Fibroblast of skin of scalp (primary cell): ENCODE measurements around the gene FANK1.
"Not testable (repeated sequence)": the region's sequence is repeated elsewhere in the genome, so short reads cannot be mapped to it uniquely, and the experiment has no call there.

Source experiments
- DNase-seq: peaks from one replicate; pipeline ENCODE4 v3.0.0-alpha.2; 2013

Gene FANK1

DNA sequence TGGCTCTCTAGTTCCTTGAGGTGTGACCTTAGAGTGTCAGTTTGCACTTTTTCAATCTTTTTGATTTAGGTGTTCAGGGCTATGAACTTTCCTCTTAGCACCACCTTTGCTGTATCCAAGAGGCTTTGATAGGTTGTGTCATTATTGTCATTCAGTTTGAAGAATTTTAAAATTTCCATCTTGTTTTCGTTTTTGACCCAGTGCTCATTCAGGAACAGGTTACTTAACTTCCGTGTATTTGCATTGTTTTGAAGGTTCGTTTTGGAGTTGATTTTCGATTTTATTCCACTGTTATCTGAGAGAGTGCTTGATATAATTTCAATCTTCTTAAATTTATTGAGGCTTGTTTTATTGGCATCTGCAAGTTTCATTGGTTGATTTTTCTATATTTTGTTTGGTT lies 37.3 kb downstream of the FANK1 start:
- DNase-seq, result no peak

DNA sequence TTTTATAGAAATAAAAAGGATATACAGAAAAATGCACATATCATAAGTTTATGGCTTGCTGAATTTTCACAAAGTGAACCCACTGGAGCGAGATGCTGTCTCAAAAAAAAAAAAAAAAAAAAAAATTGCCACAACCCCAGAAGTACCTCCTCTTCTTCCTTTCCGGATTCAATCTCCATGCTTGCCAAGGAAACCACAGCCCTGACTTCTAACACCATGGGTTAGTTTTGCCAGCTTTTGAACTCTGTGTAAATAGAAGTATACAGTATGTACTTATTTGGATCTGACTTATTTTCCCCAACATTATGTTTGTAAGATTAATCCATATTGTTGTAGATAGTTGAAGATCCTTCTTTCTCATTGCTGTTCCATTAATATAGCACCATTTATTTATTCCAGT lies 40.0 kb downstream of the FANK1 start:
- no peak for DNase-seq

GRCh38 chr10:125940515-125940914 lies 44.2 kb downstream of the FANK1 start:
- no peak for DNase-seq

DNA sequence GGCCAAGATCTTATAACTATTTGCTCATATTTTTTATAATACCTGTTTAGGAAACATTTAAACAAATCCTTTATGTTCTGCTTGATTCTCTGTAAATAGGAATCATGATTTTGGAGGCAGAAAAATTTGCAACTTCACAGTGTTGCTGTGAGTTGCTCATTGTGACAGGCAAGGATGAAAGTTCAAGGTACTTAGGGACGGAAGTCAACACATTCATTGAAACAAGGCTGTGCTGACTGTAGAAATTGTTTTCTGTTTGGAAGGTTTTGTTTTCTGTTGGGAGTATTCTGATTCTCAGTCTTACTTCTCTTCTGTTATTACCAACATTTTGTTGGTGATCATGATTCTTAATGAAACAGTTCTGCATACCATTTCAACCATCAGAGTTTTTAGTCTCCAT lies 54.9 kb downstream of the FANK1 start:
- DNase-seq, result no peak

DNA sequence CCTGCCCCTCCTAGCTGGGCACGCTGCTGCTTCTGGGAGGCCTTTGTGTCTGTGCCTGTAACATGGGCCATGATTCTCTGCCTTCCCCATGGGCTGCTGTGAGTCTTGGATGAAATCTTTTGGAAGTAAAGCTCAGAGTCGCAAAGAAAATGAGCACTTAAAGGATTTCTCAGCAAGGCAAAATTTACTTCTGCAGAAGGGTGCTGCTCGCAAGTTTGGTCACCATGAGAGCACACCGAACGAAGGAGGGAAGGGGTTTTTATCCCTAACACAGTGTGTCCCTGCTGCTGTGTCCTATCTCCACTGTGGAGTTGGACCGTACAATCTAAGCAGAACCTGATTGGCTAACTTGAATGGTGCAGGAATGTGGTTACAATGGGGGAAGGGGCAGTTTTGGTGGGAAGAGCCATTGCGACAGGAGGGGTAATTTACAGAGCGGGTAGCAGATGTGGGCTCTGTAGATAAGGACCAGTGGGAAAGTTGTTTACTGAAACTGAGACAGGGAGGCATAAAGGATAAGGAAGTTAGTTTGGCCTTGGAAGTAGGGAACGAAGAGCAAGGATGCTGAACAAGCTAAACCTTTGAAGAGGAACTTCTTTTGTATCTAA lies 57.5 kb downstream of the FANK1 start:
- no peak for DNase-seq

DNA sequence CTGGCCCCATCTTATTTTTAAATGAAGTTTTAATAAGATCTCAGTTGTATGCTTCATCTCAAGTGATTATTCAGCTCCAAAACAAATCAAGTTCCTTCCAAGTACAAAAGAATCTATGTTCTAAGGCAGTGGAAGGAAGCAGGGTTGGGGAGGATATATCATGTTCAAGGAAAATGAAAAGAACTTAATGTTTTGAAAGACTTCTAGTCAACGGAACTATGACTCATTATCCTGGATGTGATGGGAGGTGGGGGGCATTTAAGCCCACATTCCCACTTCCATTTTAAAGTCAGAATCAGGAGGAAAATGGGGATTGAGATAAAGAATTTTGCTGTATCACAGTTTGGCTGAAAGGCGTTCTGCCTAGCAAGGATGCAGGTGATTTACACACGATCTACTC lies 59.4 kb downstream of the FANK1 start:
- DNase-seq, result no peak

DNA sequence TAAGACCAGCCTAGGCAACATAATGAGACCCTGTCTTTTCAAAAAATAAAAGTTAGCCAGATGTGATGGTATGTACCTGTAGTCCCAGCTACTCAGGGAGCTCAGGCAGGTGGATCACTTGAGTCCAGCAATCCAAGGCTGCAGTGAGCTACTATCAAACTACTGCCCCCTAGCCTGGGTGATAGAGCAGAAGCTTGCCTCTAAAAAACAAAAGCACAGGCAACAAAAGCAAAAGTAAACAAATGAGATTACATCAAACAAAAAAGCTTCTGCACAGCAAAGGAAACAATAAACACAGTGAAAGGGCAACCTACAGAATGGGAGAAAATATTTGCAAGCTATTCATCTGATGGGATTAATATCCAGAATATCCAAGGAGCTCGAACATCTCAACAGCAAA lies 65.4 kb downstream of the FANK1 start:
- no peak for DNase-seq

DNA sequence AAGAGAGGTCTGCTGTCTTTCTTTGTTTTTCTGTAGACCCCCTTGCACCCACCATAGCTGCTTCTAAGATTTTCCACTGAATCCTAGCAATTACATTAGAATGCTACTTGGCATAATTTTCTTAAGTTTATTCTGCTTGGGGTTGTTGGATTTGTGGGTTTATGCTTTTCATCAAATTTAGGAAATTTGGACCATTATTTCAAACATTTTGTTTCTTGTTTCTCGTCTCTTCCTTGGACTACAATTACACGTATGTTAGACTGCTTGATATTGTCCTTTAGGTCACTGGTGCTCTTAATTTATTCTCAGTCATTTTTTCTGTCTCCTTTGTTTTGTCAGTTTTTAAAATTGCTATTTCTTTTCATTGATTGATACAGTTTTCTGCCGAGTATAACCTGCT lies 65.8 kb downstream of the FANK1 start:
- no peak for DNase-seq

DNA sequence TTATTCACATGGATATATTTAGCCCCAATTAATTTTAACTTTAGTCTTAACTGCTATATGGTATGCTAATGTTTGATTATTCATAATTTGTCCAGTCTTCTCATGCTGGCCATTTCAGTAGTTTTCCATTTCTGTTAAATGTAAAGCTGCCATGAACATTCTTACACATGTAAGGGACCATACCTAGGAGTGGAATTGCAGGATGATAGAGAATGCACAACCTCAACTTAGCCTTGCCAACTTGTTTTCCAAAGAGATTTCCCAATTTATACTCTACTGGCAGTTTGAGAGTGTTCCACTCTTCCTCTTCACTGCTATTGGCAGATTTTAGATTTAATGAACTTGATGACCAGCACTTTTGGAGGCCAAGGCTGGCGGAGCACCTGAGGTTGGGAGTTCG lies 68.2 kb downstream of the FANK1 start:
- no peak for DNase-seq

GRCh38 chr10:125967533-125967932 lies 71.2 kb downstream of the FANK1 start:
- no peak for DNase-seq

- not testable (repeated sequence) for DNase-seq
These were observed 73.8 kb downstream of the FANK1 start for GRCh38 chr10:125970077-125970630.

DNA sequence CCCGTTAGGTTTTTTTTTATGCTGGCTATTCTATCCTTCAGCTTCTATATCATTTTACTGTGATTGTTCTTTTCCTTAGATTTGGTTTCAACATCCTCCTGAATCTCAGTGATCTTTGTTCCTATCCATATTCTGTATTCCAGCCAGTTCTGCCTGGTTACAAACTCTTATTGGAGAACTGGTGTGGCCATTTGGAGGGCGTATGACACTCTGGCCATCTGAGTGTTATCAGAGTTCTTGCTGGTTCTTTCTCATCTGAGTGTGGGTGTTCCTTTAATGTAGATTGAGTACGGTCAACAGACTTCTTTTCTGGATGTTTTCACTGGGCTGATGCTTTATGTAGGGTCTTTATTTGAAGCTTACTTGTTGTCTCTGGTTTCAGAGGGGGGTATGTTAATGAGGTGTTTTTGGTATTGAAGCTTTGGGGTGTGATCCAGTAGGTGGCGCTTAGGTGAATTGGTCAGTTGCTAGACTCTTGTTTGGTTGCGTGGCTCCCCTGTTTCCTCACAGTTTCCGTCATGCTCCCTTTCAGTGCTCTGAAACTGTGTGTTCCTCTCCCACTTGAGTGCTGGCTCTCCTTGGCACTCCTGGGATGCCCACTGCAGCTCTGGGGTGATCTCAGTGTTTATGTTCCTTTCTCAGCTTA lies 80.7 kb downstream of the FANK1 start:
- no peak for DNase-seq

- no peak for DNase-seq
These were observed 83.6 kb downstream of the FANK1 start for GRCh38 chr10:125979976-125980375.

GRCh38 chr10:125980521-125981035 lies 84.2 kb downstream of the FANK1 start:
- no peak for DNase-seq

DNA sequence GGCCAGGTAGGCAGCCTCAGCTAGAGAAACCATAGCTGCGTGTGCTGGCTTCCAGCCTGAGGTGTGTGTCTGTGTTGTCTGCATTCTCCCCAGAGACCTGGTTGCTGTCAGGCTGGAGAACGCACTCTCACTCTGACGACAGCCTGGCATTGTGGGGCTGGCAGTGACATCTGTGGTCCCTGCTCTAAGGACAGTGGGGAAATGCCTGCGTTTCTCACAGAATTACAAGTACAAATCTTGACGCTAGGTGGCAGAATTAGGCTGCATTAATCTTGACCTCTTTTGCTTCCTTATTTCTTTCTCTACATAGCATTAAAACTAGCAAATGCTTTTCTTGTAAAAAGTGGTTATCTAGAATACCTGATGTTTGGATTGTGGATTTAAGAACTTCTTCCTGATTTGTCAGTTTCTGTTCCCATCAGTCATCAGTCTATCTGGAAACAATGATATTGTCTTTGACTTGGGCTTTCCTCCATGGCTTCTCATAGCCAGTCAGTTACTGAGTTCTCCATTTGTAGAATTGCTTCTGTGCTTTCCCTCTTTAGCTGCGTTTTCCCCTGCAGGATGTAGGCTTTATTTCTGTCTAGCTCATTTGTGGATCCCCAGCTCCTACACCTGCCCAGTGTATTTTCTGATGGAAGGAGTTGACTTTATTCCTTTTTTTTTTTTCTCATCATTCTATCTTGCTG lies 86.0 kb downstream of the FANK1 start:
- peak; percentile 81 for DNase-seq

- DNase-seq, result peak; percentile 42
These were observed 86.8 kb downstream of the FANK1 start for GRCh38 chr10:125983161-125983560.

GRCh38 chr10:125983656-125984055 lies 87.3 kb downstream of the FANK1 start:
- no peak for DNase-seq

DNA sequence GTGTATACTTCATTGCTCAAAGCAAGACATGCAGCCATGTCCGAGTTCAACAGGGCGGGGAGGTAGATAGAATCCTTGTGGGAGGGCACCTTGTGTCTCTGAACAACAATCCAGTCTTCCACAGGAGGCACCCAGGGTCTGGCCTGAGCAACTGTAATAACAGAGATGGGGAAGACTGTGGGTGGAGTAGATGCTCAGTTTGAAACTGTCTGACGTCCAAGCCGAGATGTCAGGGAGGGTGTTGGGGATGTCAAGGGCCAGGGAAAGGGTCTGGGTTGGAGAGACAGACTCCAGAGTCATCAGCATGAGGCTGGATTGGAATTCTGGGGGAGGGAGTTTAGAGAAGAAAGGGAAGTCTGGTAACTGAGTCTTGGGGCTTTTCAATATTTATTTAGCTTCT lies 88.0 kb downstream of the FANK1 start:
- no peak for DNase-seq

GRCh38 chr10:125984865-125985495 lies 88.6 kb downstream of the FANK1 start:
- peak; percentile 33 for DNase-seq

DNA sequence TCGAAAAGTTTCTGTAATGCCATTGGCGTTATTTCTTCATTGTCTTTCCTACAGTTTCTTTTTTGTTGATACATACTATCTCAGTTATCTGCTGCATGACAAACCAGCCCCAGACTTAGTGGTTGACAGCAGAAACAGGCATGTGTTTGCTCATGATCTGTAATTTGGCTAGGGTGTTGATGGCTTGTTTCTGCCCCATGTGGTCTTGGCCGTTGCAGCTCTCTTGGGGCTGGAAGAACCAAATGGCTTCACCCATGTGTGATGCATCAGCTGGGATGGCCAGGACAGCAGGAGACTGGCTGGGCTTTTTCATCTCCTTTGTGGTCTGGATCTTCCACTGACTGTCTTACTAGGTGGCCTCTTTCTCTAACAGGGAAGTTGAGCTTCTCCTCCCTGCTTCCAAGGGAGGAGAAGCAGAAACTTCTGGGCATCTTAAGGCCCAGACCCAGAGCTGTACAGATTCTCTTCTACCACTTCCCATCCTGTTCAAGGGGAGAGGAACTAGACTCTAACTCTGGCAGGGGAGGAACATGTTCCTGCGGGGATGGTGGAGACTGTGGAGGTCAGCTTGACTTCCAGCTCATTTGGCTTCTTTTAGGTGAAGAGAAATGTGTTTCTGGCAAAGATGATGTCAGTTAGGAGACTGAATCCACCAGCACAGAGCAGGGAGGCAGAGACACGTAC lies 89.3 kb downstream of the FANK1 start:
- peak; percentile 61 for DNase-seq

- no peak for DNase-seq
These were observed 93.4 kb downstream of the FANK1 start for GRCh38 chr10:125989791-125990190.

DNA sequence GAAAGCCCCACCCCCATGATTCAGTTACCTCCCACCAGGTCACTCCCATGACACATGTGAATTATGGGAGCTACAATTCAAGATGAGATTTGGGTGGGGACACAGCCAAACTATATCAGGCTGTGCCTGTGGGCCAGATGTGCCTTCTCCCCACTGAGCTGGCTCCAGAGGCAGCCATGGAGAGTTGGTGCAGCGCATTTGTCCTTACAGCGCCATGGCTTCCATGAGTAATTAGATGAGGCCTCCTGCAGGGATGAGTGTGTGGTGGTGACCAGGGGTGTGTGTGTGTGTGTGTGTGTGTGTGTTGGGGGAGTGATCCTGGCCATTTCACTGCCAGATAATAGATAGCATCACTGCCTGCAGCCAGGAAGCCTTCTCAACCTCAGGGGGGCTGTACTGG lies 94.6 kb downstream of the FANK1 start:
- DNase-seq, result no peak

- DNase-seq, result no peak
These were observed 95.0 kb downstream of the FANK1 start for GRCh38 chr10:125991392-125991791.
